K562 (cell line): Measurements from ENCODE around the gene PRICKLE2. TPM values are rescaled to one million over a fixed set of nuclear protein-coding genes. Genes with fewer than 3 reads are reported as not detected.

Experiments used
- ATAC-seq: fragments of 200-7000 bp; cut with Tn5 transposase; 3 replicates; pipeline ENCODE4 v1.9.1; 2020; ENCODE audit warnings: moderate library complexity
- BruUV-seq: library from RNA; stranded (reverse); fragments of 400-500 nt; replicated peaks from 2 replicates; lab custom pipeline; 2021; lab: Mats Ljungman, UMichigan
- CTCF ChIA-PET: fragments of 300-600 bp; formaldehyde crosslinking; extraction: SDS; loops from one replicate; lab custom pipeline; 2021; ENCODE audit warnings: low intra/inter-chr PET ratio; lab: Yijun Ruan, JAX
- POLR2A ChIA-PET: fragments of 300-600, 350-650 bp; sonication (Branson Sonifier 250); formaldehyde crosslinking; extraction: SDS; loops from one replicate; lab custom pipeline; 2021; ENCODE audit warnings: antibody characterized with exemption, inconsistent platforms; lab: Yijun Ruan, JAX
- DNase-seq, 4 experiments: peaks; one replicate each; pipeline versions ENCODE4 v3.0.0 to v3.0.0-alpha.2; 2011 to 2018; ENCODE audit warnings: low spot score in 3 of 4, mixed read lengths in 3 of 4; ENCODE audit errors: extremely low read depth in 1 of 4
- FAIRE-seq: peaks from 2 replicates; lab custom pipeline; 2011; peaks lifted over from hg19 to GRCh38; lab: Jason Lieb, UNC
- H2AFZ ChIP-seq: 2 replicates; pipeline ENCODE4 v1.6.0; 2011; ENCODE audit warnings: low read depth, low read length, control low read depth, inconsistent platforms
- H3K27ac ChIP-seq: fragments of 200-600 bp; 3 replicates; pipeline ENCODE4 v1.8.0; 2011; ENCODE audit warnings: low read depth, mild to moderate bottlenecking, control low read depth, inconsistent platforms, low read length, moderate library complexity, mixed read lengths; ENCODE audit errors: extremely low read depth
- H3K27me3 ChIP-seq, 2 experiments: fragments of 300-600 bp in 1 of 2; 2 replicates in 1 of 2; 3 replicates in 1 of 2; pipeline versions ENCODE4 v1.6.0 to v1.8.0; 2011; ENCODE audit warnings: inconsistent platforms in 2 of 2, low read length in 2 of 2, mild to moderate bottlenecking in 1 of 2, mixed read lengths in 1 of 2, moderate library complexity in 1 of 2; ENCODE audit not compliant: control insufficient read depth in 2 of 2, insufficient read depth in 2 of 2
- H3K36me3 ChIP-seq: fragments of 300-600 bp; 3 replicates; pipeline ENCODE4 v1.8.0; 2011; ENCODE audit warnings: mild to moderate bottlenecking, low read length, inconsistent platforms; ENCODE audit not compliant: control insufficient read depth, insufficient read depth
- H3K4me1 ChIP-seq, 2 experiments: fragments of 200-600 bp in 1 of 2; replicated peaks in 1 of 2; 2 replicates in 1 of 2; 3 replicates in 1 of 2; pipeline versions ENCODE4 v1.5.1 to v1.8.0; 2011; ENCODE audit warnings: inconsistent platforms in 2 of 2, low read length in 2 of 2, mild to moderate bottlenecking in 1 of 2, mixed read lengths in 1 of 2, moderate library complexity in 1 of 2; ENCODE audit not compliant: control insufficient read depth in 2 of 2, insufficient read depth in 2 of 2
- H3K4me2 ChIP-seq: 2 replicates; pipeline ENCODE4 v1.6.1; 2011; ENCODE audit warnings: low read length, control low read depth, inconsistent platforms, mixed read lengths; ENCODE audit not compliant: insufficient read depth
- H3K4me3 ChIP-seq: fragments of 200-600 bp; sonication (generic), shearing (Covaris generic); 2 replicates; pipeline ENCODE4 v1.5.1; 2016; ENCODE audit warnings: control low read depth, inconsistent platforms
- H3K79me2 ChIP-seq: fragments of 200-600 bp; 3 replicates; pipeline ENCODE4 v1.8.0; 2011; ENCODE audit warnings: low read length, inconsistent platforms; ENCODE audit not compliant: control insufficient read depth, insufficient read depth
- H3K9ac ChIP-seq, 2 experiments: 2 replicates each; pipeline versions ENCODE4 v1.6.0 to v1.6.1; 2011; ENCODE audit warnings: low read depth in 2 of 2, low read length in 2 of 2, control low read depth in 1 of 2, inconsistent platforms in 1 of 2, mild to moderate bottlenecking in 1 of 2, mixed read lengths in 1 of 2; ENCODE audit not compliant: insufficient read depth in 1 of 2
- H3K9me1 ChIP-seq: one replicate; pipeline ENCODE4 v1.6.0; 2011; ENCODE audit warnings: inconsistent platforms, mild to moderate bottlenecking, low read length, moderate library complexity; ENCODE audit not compliant: control insufficient read depth, insufficient read depth
- H3K9me3 ChIP-seq: replicated peaks from 2 replicates; pipeline ENCODE4 v1.5.1; 2011; ENCODE audit warnings: low read depth, low read length, inconsistent platforms; ENCODE audit not compliant: control insufficient read depth, insufficient read depth
- H4K20me1 ChIP-seq: replicated peaks from 2 replicates; pipeline ENCODE4 v1.6.1; 2011; ENCODE audit warnings: low read length, inconsistent platforms, mixed read lengths; ENCODE audit not compliant: control insufficient read depth, insufficient read depth
- E2F1 ChIP-seq: sonication (generic); formaldehyde crosslinking; IDR thresholded peaks from 2 replicates; pipeline ENCODE4 v1.8.1; 2023; ENCODE audit warnings: mild to moderate bottlenecking, missing genetic modification reagents, moderate library complexity
- ZBTB11 ChIP-seq, 3 experiments: fragments of 200-800 bp in 1 of 3; fragments of 250-450 bp in 1 of 3; fragments of 450-650 bp in 1 of 3; sonication (Bioruptor Pico) in 1 of 3; sonication (Bioruptor generic) in 1 of 3; formaldehyde crosslinking in 1 of 3; IDR thresholded peaks; 2 replicates each; pipeline versions ENCODE4 v1.6.1 to v1.8.0; 2016 to 2022; ENCODE audit warnings: mild to moderate bottlenecking in 2 of 3, missing genetic modification characterization in 2 of 3, missing compliant biosample characterization in 1 of 3, moderate library complexity in 1 of 3
- WGBS: fragments of 100-300 bp; shearing (Covaris generic); methylation state at CpG from one replicate; pipeline ENCODE4 v1.1.6; 2016; ENCODE audit warnings: low coverage, mixed read lengths; ENCODE audit not compliant: insufficient coverage; ENCODE audit errors: missing lambda C conversion rate; 5-methylcytosine and 5-hydroxymethylcytosine counted together
- in situ Hi-C: fragments of 300-500 bp; cut with MboI; formaldehyde crosslinking; loops from 4 replicates; pipeline ENCODE4 v1.15.0; 2018; ENCODE audit warnings: inconsistent platforms, mixed read lengths
- intact Hi-C: fragments of 100-400 bp; cut with micrococcal nuclease; formaldehyde crosslinking; loops from 2 replicates; pipeline ENCODE4 v1.14.2; 2022
- polyA plus RNA-seq, 8 experiments: library from polyadenylated mRNA; depleted of rRNA in 4 of 8; stranded (reverse) in 5 of 8; unstranded in 3 of 8; fragments of >200 nt; fragmentation: Nextera tagmentation in 2 of 8; fragmentation: Illumina TruSeq in 1 of 8; extraction: Ambion mirVana in 2 of 8; extraction: Trizol in 1 of 8; gene quantifications; 2 replicates each; pipeline versions ENCODE4 v1.2.1 to v1.2.3, GENCODE V29; 2011 to 2014; ENCODE audit warnings: inconsistent platforms in 1 of 8, missing spikeins in 1 of 8
- total RNA-seq, 7 experiments: library from RNA; depleted of rRNA in 6 of 7; stranded (reverse); fragments of >200 nt in 6 of 7; fragmentation: Illumina TruSeq in 2 of 7; extraction: Trizol in 2 of 7; gene quantifications; 2 replicates each; pipeline versions ENCODE4 v1.2.1 to v1.2.3, GENCODE V29; 2011 to 2021; ENCODE audit warnings: low replicate concordance in 1 of 7

PRICKLE2 gene
- total and polyA plus RNA-seq, 9 of the 15 experiments (the other 6 are each of a cell fraction or from before 2014, with no cell fraction given): 0.07 to 0.09 TPM; not detected in 7

- ATAC-seq (no peak), FAIRE-seq (no peak), DNase-seq (no peak)
- no TSS peak for BruUV-seq
- Histone ChIP-seq H3K36me3 (no peaks in the 10 kb centered on the region), H3K27me3 (no peaks in the 10 kb centered on the region), H3K9me1 (no peaks in the 10 kb centered on the region), H3K9me3 (no peaks in the 10 kb centered on the region), H3K27ac (no peak overlapping the region), H3K4me2 (no peak overlapping the region), H3K4me3 (no peak overlapping the region), H3K9ac (no peak overlapping the region), H3K79me2 (no peaks in the 10 kb centered on the region), H2AFZ (no peak overlapping the region), H4K20me1 (no peaks in the 10 kb centered on the region), H3K4me1 (no peaks in the 10 kb centered on the region)
- in situ Hi-C loops: no loop called here
- WGBS: 0% methylated on average over 1 of the region's 1 CpG
- TF ChIP-seq E2F1 (CRISPR knock-in tag) (no peak), ZBTB11 (CRISPR knock-in tag; IDR thresholded peaks at IDR 0.05) (peak in 1 of 3 experiments; percentile 61; a peak in 1 of 6 replicates)
- ChIA-PET POLR2A (no interaction called here), CTCF (no interaction called here)
- intact Hi-C loops: no loop called here
Measured at GRCh38 chr3:64073158-64073761, 152.0 kb downstream of the PRICKLE2 start.
